ENCODE data around the gene ACOXL.

Gene ACOXL

GRCh38 chr2:110900191-110900590 is 167.8 kb downstream of the ACOXL start:
- Histone ChIP-seq H3K4me1 (ENCODE audit: control insufficient read depth, low read length) (no peaks in the 10 kb centered on the region), H3K4me3 (ENCODE audit: low read length) (no peak overlapping the region), H3K4me2 (ENCODE audit: low read length) (no peak overlapping the region), H3K9me3 (ENCODE audit: control insufficient read depth, insufficient read depth, low read length) (peaks cover 10% of the 10 kb centered on the region; the same call in 1 of the 2 replicates), H3K9me2 (replicated peaks; ENCODE audit: control insufficient read depth, low read length) (no peaks in the 10 kb centered on the region), H4K20me1 (ENCODE audit: control insufficient read depth, insufficient read depth, low read depth, low read length) (no peaks in the 10 kb centered on the region), H3K27me3 (ENCODE audit: control insufficient read depth, low read length) (no peaks in the 10 kb centered on the region), H3K27ac (ENCODE audit: low read depth, low read length) (no peak overlapping the region), H3K79me2 (ENCODE audit: control insufficient read depth, low read length) (no peaks in the 10 kb centered on the region), H3F3A (ENCODE audit: control insufficient read depth, insufficient read depth) (no peaks in the 10 kb centered on the region), H3K36me3 (ENCODE audit: control insufficient read depth, low read length) (no peaks in the 10 kb centered on the region)
- TF ChIP-seq CTCF (IDR thresholded peaks at IDR 0.05; ENCODE audit: low read depth, low read length, poor library complexity, severe bottlenecking) (no peak), EZH2phosphoT487 (IDR thresholded peaks at IDR 0.05; ENCODE audit: borderline replicate concordance, low read length) (no peak)

- Histone ChIP-seq H3K36me3 (ENCODE audit: control insufficient read depth, low read length) (no peaks in the 10 kb centered on the region), H3K9me3 (ENCODE audit: control insufficient read depth, insufficient read depth, low read length) (no peaks in the 10 kb centered on the region), H3K27ac (ENCODE audit: low read depth, low read length) (no peak overlapping the region), H3K4me1 (ENCODE audit: control insufficient read depth, low read length) (no peaks in the 10 kb centered on the region), H3K79me2 (ENCODE audit: control insufficient read depth, low read length) (no peaks in the 10 kb centered on the region), H3K27me3 (ENCODE audit: control insufficient read depth, low read length) (no peaks in the 10 kb centered on the region), H3K9me2 (replicated peaks; ENCODE audit: control insufficient read depth, low read length) (no peaks in the 10 kb centered on the region), H3K4me2 (ENCODE audit: low read length) (no peak overlapping the region), H3K4me3 (ENCODE audit: low read length) (no peak overlapping the region), H4K20me1 (ENCODE audit: control insufficient read depth, insufficient read depth, low read depth, low read length) (no peaks in the 10 kb centered on the region), H3F3A (ENCODE audit: control insufficient read depth, insufficient read depth) (no peaks in the 10 kb centered on the region)
- TF ChIP-seq CTCF (IDR thresholded peaks at IDR 0.05; ENCODE audit: low read depth, low read length, poor library complexity, severe bottlenecking) (no peak), EZH2phosphoT487 (IDR thresholded peaks at IDR 0.05; ENCODE audit: borderline replicate concordance, low read length) (no peak)
These were observed 171.2 kb downstream of the ACOXL start for GRCh38 chr2:110903548-110903947.

- no peaks in the 10 kb centered on the region for H4K20me1 ChIP-seq (ENCODE audit: control insufficient read depth, insufficient read depth, low read depth, low read length)
- no peaks in the 10 kb centered on the region for H3K36me3 ChIP-seq (ENCODE audit: control insufficient read depth, low read length)
- H3K27me3 ChIP-seq (ENCODE audit: control insufficient read depth, low read length) = no peaks in the 10 kb centered on the region
- no peak overlapping the region for H3K4me3 ChIP-seq (ENCODE audit: low read length)
- no peaks in the 10 kb centered on the region for H3K4me1 ChIP-seq (ENCODE audit: control insufficient read depth, low read length)
- H3K79me2 ChIP-seq (ENCODE audit: control insufficient read depth, low read length) = no peaks in the 10 kb centered on the region
- H3F3A ChIP-seq (ENCODE audit: control insufficient read depth, insufficient read depth) = no peaks in the 10 kb centered on the region
- TF ChIP-seq CTCF (IDR thresholded peaks at IDR 0.05; ENCODE audit: low read depth, low read length, poor library complexity, severe bottlenecking) (no peak), EZH2phosphoT487 (IDR thresholded peaks at IDR 0.05; ENCODE audit: borderline replicate concordance, low read length) (no peak)
- no peak overlapping the region for H3K27ac ChIP-seq (ENCODE audit: low read depth, low read length)
- H3K9me3 ChIP-seq (ENCODE audit: control insufficient read depth, insufficient read depth, low read length) = no peaks in the 10 kb centered on the region
- no peaks in the 10 kb centered on the region for H3K9me2 ChIP-seq (replicated peaks; ENCODE audit: control insufficient read depth, low read length)
- H3K4me2 ChIP-seq (ENCODE audit: low read length) = no peak overlapping the region
These were observed 171.9 kb downstream of the ACOXL start for GRCh38 chr2:110904116-110904778.
